Fibroblast of lung (primary cell): ENCODE measurements around the gene EBF3. TPM values are rescaled to one million over a fixed set of nuclear protein-coding genes. Genes with fewer than 3 reads are reported as not detected.

Source experiments
- DNase-seq, 2 donors: peaks; one replicate each; pipeline versions ENCODE4 v3.0.0 to v3.0.0-alpha.2; 2010; ENCODE audit warnings: low read depth in 2 of 2
- H2AFZ ChIP-seq: 2 replicates; pipeline ENCODE4 v1.5.1; 2012; ENCODE audit warnings: low read length, control low read depth, inconsistent platforms
- H3K27ac ChIP-seq: 2 replicates; pipeline ENCODE4 v1.5.1; 2011; ENCODE audit warnings: low read length, control low read depth; ENCODE audit not compliant: insufficient read depth
- H3K27me3 ChIP-seq: 2 replicates; pipeline ENCODE4 v1.5.1; 2011; ENCODE audit warnings: mild to moderate bottlenecking, low read length; ENCODE audit not compliant: control insufficient read depth, insufficient read depth
- H3K36me3 ChIP-seq: 2 replicates; pipeline ENCODE4 v1.5.1; 2011; ENCODE audit warnings: low read length; ENCODE audit not compliant: control insufficient read depth, insufficient read depth
- H3K4me1 ChIP-seq: 2 replicates; pipeline ENCODE4 v1.5.1; 2011; ENCODE audit warnings: low read length; ENCODE audit not compliant: control insufficient read depth, insufficient read depth; ENCODE audit errors: extremely low read depth
- H3K4me2 ChIP-seq: 2 replicates; pipeline ENCODE4 v1.5.1; 2011; ENCODE audit warnings: low read length, control low read depth; ENCODE audit not compliant: insufficient read depth; ENCODE audit errors: extremely low read depth
- H3K4me3 ChIP-seq, 4 experiments: fragments of 200-600 bp in 1 of 4; sonication (generic) in 1 of 4; replicated peaks in 1 of 4; 2 replicates each; pipeline ENCODE4 v1.5.1; 2011 to 2016; ENCODE audit warnings: low read length in 4 of 4, low read depth in 3 of 4, mild to moderate bottlenecking in 3 of 4, control low read depth in 2 of 4, inconsistent platforms in 1 of 4, mixed read lengths in 1 of 4; ENCODE audit not compliant: insufficient read depth in 1 of 4; ENCODE audit errors: control extremely low read depth in 1 of 4
- H3K79me2 ChIP-seq: 2 replicates; pipeline ENCODE4 v1.5.1; 2012; ENCODE audit warnings: mild to moderate bottlenecking, low read length, inconsistent platforms; ENCODE audit not compliant: control insufficient read depth, insufficient read depth
- H3K9ac ChIP-seq: 2 replicates; pipeline ENCODE4 v1.5.1; 2011; ENCODE audit warnings: mild to moderate bottlenecking, low read length, control low read depth; ENCODE audit not compliant: insufficient read depth
- H3K9me3 ChIP-seq: 2 replicates; pipeline ENCODE4 v1.5.1; 2012; ENCODE audit warnings: low read depth, low read length; ENCODE audit not compliant: control insufficient read depth, insufficient read depth
- H4K20me1 ChIP-seq: 2 replicates; pipeline ENCODE4 v1.5.1; 2011; ENCODE audit warnings: low read length; ENCODE audit not compliant: control insufficient read depth, insufficient read depth; ENCODE audit errors: extremely low read depth
- EZH2 ChIP-seq: IDR thresholded peaks from 2 replicates; pipeline ENCODE4 v1.5.1; 2012; ENCODE audit warnings: low read length, control low read depth, mild to moderate bottlenecking; ENCODE audit errors: missing control alignments
- polyA plus RNA-seq, 2 donors: library from polyadenylated mRNA; depleted of rRNA in 1 of 2; stranded (reverse) in 1 of 2; unstranded in 1 of 2; fragments of >200 nt; gene quantifications; 2 replicates each; pipeline ENCODE4 v1.2.1, GENCODE V29; 2011 to 2012; ENCODE audit warnings: missing spikeins in 1 of 2
- total RNA-seq: library from RNA; depleted of rRNA; stranded (reverse); fragments of >200 nt; gene quantifications from 2 replicates; pipeline ENCODE4 v1.2.1, GENCODE V29; 2014
- TF ChIP-seq, protein P1 (sequence below), 2 donors: IDR thresholded peaks in 1 of 2; conservative IDR thresholded peaks in 1 of 2; 1 replicate in 1 of 2; 2 replicates in 1 of 2; pipeline ENCODE4 v1.5.1; 2011 to 2012; ENCODE audit warnings: low read length in 2 of 2, control low read depth in 1 of 2, inconsistent platforms in 1 of 2, low read depth in 1 of 2, mild to moderate bottlenecking in 1 of 2

The EBF3 gene
- total and polyA plus RNA-seq, 2 donors (not counting 1 experiment from before 2014, with no cell fraction given) = 0.12 to 0.17 TPM

DNA sequence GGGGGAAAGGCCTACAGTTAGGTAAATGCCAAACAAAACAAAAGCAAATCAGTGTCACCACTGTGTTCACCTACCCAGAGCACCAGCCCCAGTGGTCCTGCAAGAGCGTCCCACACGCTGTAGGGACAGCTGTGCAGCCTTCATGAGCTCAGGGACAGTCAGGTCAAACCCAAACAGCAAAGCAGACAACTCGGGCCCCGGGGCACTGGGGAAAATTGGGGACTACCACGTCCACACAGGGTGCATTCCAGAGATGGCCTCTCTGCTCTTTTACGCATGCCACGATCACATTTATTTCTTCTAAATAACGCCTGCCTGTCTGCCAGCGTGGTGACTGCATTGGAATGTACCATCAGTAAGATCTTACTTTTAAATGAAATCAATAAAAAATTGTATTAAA is 21.7 kb downstream of the EBF3 start:
- no peak for DNase-seq
- H3K4me2 ChIP-seq = no peak overlapping the region
- H2AFZ ChIP-seq = no peak overlapping the region
- TF ChIP-seq EZH2 = no peak
- TF ChIP-seq, protein P1, sequence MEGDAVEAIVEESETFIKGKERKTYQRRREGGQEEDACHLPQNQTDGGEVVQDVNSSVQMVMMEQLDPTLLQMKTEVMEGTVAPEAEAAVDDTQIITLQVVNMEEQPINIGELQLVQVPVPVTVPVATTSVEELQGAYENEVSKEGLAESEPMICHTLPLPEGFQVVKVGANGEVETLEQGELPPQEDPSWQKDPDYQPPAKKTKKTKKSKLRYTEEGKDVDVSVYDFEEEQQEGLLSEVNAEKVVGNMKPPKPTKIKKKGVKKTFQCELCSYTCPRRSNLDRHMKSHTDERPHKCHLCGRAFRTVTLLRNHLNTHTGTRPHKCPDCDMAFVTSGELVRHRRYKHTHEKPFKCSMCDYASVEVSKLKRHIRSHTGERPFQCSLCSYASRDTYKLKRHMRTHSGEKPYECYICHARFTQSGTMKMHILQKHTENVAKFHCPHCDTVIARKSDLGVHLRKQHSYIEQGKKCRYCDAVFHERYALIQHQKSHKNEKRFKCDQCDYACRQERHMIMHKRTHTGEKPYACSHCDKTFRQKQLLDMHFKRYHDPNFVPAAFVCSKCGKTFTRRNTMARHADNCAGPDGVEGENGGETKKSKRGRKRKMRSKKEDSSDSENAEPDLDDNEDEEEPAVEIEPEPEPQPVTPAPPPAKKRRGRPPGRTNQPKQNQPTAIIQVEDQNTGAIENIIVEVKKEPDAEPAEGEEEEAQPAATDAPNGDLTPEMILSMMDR (conservative IDR thresholded peaks at IDR 0.05 in 1 of 2, IDR thresholded peaks at IDR 0.05 in 1 of 2; ENCODE audit: low read depth in 1 of 2, low read length in 2 of 2) = no peak
- no peak overlapping the region for H3K4me3 ChIP-seq
- H3K36me3 ChIP-seq = no peaks in the 10 kb centered on the region
- H3K27ac ChIP-seq = no peak overlapping the region
- no peaks in the 10 kb centered on the region for H3K79me2 ChIP-seq
- no peaks in the 10 kb centered on the region for H3K4me1 ChIP-seq
- no peaks in the 10 kb centered on the region for H4K20me1 ChIP-seq
- no peak overlapping the region for H3K9ac ChIP-seq
- H3K9me3 ChIP-seq = no peaks in the 10 kb centered on the region
- no peaks in the 10 kb centered on the region for H3K27me3 ChIP-seq

DNA sequence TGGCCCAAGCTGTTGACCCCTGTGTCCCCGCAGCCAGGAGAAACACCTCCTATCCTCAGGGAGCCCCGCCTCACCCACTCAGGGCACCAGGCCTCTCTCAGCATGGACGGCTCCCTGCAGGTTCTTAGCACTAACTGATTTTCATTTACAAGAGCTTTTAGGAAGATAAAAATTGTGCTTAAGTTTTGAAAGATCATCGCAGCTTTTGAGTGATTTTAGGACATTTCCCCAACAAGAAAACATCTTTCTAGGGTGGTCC is 22.1 kb downstream of the EBF3 start:
- H3K36me3 ChIP-seq = no peaks in the 10 kb centered on the region
- no peaks in the 10 kb centered on the region for H3K79me2 ChIP-seq
- H3K27ac ChIP-seq = no peak overlapping the region
- H2AFZ ChIP-seq = no peak overlapping the region
- H3K4me2 ChIP-seq = no peak overlapping the region
- no peaks in the 10 kb centered on the region for H4K20me1 ChIP-seq
- no peak overlapping the region for H3K4me3 ChIP-seq
- H3K27me3 ChIP-seq = no peaks in the 10 kb centered on the region
- no peaks in the 10 kb centered on the region for H3K4me1 ChIP-seq
- no peak for DNase-seq
- TF ChIP-seq, protein P1 (conservative IDR thresholded peaks at IDR 0.05 in 1 of 2, IDR thresholded peaks at IDR 0.05 in 1 of 2; ENCODE audit: low read depth in 1 of 2, low read length in 2 of 2) = no peak
- no peak for TF ChIP-seq EZH2
- no peak overlapping the region for H3K9ac ChIP-seq
- no peaks in the 10 kb centered on the region for H3K9me3 ChIP-seq

DNA sequence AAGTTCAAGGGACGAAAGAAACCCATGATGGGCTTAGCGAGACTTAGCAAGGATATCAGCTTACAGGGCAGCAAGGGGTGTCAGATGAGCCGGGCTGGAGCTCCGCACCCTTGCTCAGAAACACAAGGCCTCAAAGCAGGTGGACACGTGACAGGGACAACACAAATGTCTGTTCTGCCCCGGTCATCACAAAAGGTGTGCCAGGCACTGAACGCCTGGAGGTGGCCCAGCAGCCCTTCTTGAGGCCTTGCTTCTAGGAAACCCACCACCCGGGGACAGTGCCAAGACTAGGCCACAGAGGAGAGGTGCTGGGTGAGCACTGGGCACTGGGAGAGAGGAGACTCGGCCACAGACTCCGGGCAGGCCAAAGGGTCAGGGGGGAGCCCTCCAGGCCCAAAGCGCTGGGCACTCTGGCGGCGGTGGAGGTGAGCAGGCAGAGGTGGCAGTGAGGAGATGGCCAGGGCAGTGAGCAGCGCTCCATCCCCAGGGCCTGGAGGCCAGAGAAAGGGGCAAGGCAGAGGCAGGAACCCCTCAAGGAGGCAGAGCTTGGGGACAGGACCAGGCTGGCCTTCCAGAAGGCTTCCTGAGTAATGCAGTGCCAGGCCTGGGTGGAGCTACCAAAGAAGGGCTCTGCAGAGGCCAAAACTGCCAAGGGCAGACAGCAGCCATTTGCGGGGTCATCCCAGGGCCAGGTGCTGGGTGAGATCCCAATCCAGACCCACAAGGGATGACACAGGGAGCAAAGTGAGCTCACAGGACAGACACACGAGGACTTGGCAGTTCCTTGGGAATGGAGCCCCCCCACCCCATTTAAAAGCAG is 22.7 kb downstream of the EBF3 start:
- TF ChIP-seq, protein P1 (conservative IDR thresholded peaks at IDR 0.05 in 1 of 2, IDR thresholded peaks at IDR 0.05 in 1 of 2; ENCODE audit: low read depth in 1 of 2, low read length in 2 of 2) = no peak
- no peak for TF ChIP-seq EZH2
- H3K27me3 ChIP-seq = no peaks in the 10 kb centered on the region
- H3K27ac ChIP-seq = no peak overlapping the region
- H3K36me3 ChIP-seq = no peaks in the 10 kb centered on the region
- H3K4me2 ChIP-seq = no peak overlapping the region
- no peaks in the 10 kb centered on the region for H3K79me2 ChIP-seq
- H3K4me3 ChIP-seq = no peak overlapping the region
- no peak overlapping the region for H3K9ac ChIP-seq
- H2AFZ ChIP-seq = no peak overlapping the region
- H3K9me3 ChIP-seq = no peaks in the 10 kb centered on the region
- H4K20me1 ChIP-seq = no peaks in the 10 kb centered on the region
- H3K4me1 ChIP-seq = no peaks in the 10 kb centered on the region
- DNase-seq = no peak
